Islet precursor cell (in vitro differentiated cells): ENCODE results near the gene RGS8.

Source experiments
- DNase-seq: peaks from one replicate; pipeline ENCODE4 v3.0.0-alpha.2; 2018

Gene RGS8

GRCh38 chr1:182684116-182684828 is at the start of gene RGS8:
Gene RGS8, minus strand, starts transcription at chr1:182684587. Its CDS starts 14,938 bp downstream, at chr1:182669649.
- no peak for DNase-seq

- no peak for DNase-seq
Observed at GRCh38 chr1:182731852-182732575, 47.6 kb upstream of the RGS8 start.

GRCh38 chr1:182726912-182727311 is 42.5 kb upstream of the RGS8 start:
- DNase-seq, result no peak

- no peak for DNase-seq
Observed at GRCh38 chr1:182725259-182726255, 41.2 kb upstream of the RGS8 start.

- DNase-seq, result no peak
Observed at GRCh38 chr1:182724215-182724614, 39.8 kb upstream of the RGS8 start.

- DNase-seq, result no peak
Observed at GRCh38 chr1:182723200-182723599, 38.8 kb upstream of the RGS8 start.

- no peak for DNase-seq
Observed at GRCh38 chr1:182721525-182721924, 37.1 kb upstream of the RGS8 start.

- no peak for DNase-seq
Observed at GRCh38 chr1:182720463-182720862, 36.1 kb upstream of the RGS8 start.

GRCh38 chr1:182719553-182719952 is 35.2 kb upstream of the RGS8 start:
- DNase-seq, result no peak

GRCh38 chr1:182718311-182718710 is 33.9 kb upstream of the RGS8 start:
- DNase-seq, result no peak

- no peak for DNase-seq
Observed at GRCh38 chr1:182716740-182717720, 32.6 kb upstream of the RGS8 start.

- DNase-seq, result no peak
Observed at GRCh38 chr1:182715531-182715930, 31.1 kb upstream of the RGS8 start.

GRCh38 chr1:182714546-182714945 is 30.2 kb upstream of the RGS8 start:
- no peak for DNase-seq

- no peak for DNase-seq
Observed at GRCh38 chr1:182713939-182714338, 29.6 kb upstream of the RGS8 start.

- DNase-seq, result no peak
Observed at GRCh38 chr1:182713492-182713891, 29.1 kb upstream of the RGS8 start.

GRCh38 chr1:182709855-182710254 is 25.5 kb upstream of the RGS8 start:
- no peak for DNase-seq

- DNase-seq, result no peak
Observed at GRCh38 chr1:182709225-182709764, 24.9 kb upstream of the RGS8 start.

GRCh38 chr1:182707122-182707521 is 22.7 kb upstream of the RGS8 start:
- no peak for DNase-seq

- DNase-seq, result no peak
Observed at GRCh38 chr1:182704677-182705076, 20.3 kb upstream of the RGS8 start.

- DNase-seq, result no peak
Observed at GRCh38 chr1:182703539-182703938, 19.2 kb upstream of the RGS8 start.

- no peak for DNase-seq
Observed at GRCh38 chr1:182702826-182703524, 18.6 kb upstream of the RGS8 start.
